C4-2B (cell line): Measurements from ENCODE around the gene SHMT1.

ENCODE experiments used
- CTCF ChIP-seq: fragments of 450-650 bp; conservative IDR thresholded peaks from 2 replicates; pipeline ENCODE4 v1.5.1; 2017; ENCODE audit warnings: mild to moderate bottlenecking
- ZFX ChIP-seq: fragments of 450-650 bp; IDR thresholded peaks from 2 replicates; pipeline ENCODE4 v1.6.1; 2017

- TF ChIP-seq CTCF: no peak
- no peak for TF ChIP-seq ZFX
These were observed 816 bp upstream of the SHMT1 start for GRCh38 chr17:18364166-18364565.
